HG03575 (cell line): Measurements from ENCODE around the gene OR13H1.
"Not testable (repeated sequence)": the region's sequence is repeated elsewhere in the genome, so short reads cannot be mapped to it uniquely, and the experiment has no call there.

Experiments used
- ATAC-seq: cut with Tn5 transposase; IDR thresholded peaks from one replicate; pipeline ENCODE4 v1.9.1; 2021; ENCODE audit not compliant: unreplicated experiment, insufficient number of reproducible peaks, low FRiP score; ENCODE audit errors: extremely low read depth

OR13H1 gene

DNA sequence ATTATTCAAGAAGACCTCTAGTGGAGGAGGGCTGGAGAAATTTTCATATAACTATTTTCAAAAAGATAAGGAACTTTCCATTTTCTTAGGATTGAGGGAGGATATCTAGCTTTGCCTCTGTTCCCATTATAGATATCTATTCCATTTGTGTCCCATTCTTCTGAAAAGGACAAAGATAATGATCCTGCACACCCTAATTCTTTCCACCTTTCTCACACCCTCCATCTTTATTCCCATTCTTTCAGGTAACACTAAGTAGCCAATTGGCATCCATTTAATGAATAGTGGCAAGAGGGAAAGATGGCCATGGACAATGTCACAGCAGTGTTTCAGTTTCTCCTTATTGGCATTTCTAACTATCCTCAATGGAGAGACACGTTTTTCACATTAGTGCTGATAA, at the start of gene OR13H1:
Gene OR13H1, plus strand, starts transcription at position 301 of the 400 bp plus-strand sequence. Its CDS starts 0 bp downstream, at position 301.
- ATAC-seq = no peak

DNA sequence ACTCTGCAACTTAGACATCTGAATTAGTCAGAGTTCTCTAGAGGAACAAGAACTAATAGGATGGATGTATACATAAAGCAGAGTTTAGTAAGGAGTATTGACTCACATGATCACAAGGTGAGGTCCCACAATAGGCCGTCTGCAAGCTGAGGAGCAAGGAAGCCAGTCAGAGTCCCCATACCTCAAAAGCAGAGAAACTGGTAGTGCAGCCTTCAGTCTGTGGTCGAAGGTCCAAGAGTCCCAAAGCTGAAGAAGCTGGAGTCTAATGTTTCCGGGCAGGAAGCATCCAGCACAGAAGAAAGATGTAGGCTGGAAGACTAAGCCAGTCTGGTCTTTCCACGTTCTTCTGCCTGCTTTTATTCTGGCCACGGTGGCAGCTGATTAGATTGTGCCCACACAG, 42.3 kb upstream of the OR13H1 start:
- not testable (repeated sequence) for ATAC-seq

- ATAC-seq = no peak
Observed at GRCh38 chrX:131513159-131513914, 30.5 kb upstream of the OR13H1 start.

GRCh38 chrX:131521824-131522223, 22.1 kb upstream of the OR13H1 start:
- ATAC-seq = no peak

GRCh38 chrX:131544218-131544617, 344 bp downstream of the OR13H1 start:
- no peak for ATAC-seq

- ATAC-seq = no peak
Observed at GRCh38 chrX:131549011-131549410, 5.1 kb downstream of the OR13H1 start.

DNA sequence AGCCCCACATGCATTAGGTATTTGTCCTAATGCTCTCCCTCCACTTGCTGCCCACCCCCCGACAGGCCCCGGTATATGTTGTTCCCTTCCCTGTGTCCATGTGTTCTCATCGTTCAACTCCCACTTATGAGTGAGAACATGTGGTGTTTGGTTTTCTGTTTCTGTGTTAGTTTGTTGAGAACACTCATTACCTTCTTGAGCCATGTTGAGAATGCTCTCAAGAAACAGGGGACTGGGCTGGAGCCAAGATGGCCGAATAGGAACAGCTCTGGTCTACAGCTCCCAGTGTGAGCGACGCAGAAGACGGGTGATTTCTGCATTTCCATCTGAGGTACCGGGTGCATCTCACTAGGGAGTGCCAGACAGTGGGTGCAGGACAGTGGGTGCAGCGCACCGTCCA, 8.6 kb downstream of the OR13H1 start:
- ATAC-seq = not testable (repeated sequence)

- no peak for ATAC-seq
Observed at GRCh38 chrX:131558562-131558961, 14.7 kb downstream of the OR13H1 start.

DNA sequence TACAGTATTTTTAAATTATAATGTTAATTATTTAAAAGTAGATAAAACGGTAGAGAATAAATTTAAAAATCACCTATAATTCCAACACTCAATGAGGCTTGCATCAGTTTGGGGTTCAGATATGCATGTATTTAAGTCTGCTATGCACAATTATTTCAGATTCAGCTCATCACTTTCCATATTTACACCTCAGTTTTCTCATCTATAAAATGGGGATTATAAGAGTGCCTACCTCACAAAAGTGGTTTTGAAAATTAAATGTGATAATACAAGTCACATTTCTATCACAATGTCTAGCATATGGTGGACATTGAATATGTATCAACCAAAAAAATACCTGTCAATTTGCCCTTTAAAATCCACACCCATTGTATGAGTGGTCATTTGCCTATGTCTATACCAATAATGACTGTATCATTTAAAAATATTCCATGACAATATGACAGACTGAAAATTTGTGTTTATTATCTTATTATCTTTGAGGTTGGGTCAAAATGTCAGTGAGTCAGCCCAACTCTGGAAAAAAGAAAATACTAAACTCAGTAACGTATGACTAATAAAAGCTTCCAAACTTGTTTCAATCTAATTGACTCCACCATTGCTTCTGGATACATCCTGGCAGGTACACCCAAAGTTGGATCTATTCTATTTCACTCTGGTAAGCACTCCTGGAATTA, 20.8 kb downstream of the OR13H1 start:
- no peak for ATAC-seq

GRCh38 chrX:131565909-131566308, 22.0 kb downstream of the OR13H1 start:
- ATAC-seq = no peak

- no peak for ATAC-seq
Observed at GRCh38 chrX:131571348-131571747, 27.5 kb downstream of the OR13H1 start.

DNA sequence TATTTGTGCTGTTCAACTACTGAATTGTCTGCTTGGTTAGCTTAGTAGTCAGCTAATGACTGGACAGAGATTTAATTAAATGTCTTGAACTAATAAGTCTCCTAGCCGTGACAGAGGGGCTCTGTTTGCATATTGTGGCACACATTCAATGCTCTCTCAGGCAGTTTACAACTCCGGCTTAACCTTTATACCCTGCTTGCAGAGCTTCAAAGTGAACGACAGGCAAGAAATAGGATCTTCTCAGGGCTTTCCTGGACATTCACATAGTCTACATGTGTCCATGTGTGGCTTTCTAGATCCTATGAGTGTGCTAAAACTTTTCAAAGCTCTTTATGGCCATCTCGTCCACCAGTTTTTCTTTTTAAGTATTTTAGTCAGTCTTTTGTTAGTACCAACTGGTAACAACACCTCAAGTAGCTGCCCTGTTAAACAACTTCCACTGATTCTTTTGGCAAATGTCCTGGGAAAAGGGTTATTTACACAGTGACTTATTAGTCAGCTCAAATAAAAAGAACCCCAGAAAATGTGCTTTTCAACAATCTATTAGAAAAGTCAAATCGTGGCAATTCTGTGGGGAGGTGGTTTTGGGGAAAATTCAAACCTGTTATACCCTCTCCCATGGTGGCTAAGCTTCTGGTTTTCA, 28.6 kb downstream of the OR13H1 start:
- ATAC-seq = no peak

DNA sequence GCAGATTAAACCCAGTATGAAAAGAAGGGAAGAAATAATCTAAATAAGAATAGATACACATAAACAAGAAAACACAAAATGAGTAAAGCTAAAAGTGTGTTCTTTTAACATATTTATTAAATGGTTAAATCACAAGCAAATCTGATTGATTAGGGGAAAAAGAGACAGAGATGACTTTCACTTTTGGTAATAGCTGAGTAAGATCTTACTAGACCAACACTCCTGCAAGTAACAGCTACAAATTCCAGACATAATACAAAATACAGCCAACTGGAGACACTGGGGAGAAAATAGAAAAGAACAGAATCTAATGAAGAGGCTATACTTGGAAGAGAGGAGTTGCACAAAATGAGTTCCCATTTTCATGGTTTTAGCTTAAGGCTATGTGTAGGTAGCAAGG, 33.5 kb downstream of the OR13H1 start:
- no peak for ATAC-seq

DNA sequence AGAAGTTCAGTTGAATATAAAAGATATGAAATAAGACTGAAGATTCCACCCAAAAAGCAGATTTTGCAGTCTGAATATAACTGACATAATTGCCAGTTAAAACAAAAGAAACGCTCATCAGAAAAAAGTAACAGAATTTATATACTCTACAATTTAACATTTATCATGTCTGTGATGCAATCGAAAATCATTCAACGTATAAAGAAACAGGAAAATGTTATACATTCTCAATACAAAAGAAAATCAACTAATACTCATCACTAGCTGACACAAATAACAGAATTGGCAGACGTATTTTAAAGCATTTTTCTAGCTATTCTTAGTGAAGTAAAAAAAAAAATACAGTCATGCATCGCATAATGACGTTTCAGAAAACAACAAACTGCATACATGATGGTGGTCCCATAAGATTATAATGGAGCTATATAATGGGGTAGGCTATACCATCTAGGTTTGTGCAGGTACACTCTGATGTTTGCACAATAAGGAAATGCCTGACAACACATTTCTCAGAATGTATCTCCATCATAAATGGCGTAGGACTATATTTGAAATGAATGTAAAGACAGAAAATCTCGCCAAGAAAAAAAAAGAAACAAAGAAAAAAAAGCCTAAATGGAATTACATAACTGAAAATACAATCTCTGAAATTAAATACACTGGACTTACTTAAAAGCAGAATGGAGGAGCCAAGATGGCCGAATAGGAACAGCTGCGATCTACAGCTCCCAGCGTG, 34.3 kb downstream of the OR13H1 start:
- no peak for ATAC-seq

GRCh38 chrX:131578735-131579367, 35.0 kb downstream of the OR13H1 start:
- ATAC-seq = not testable (repeated sequence)

GRCh38 chrX:131588995-131589394, 45.1 kb downstream of the OR13H1 start:
- no peak for ATAC-seq
